Psoas muscle (tissue), 8 donors: ENCODE measurements around the gene S1PR3. TPM values are rescaled to one million over a fixed set of nuclear protein-coding genes. Genes with fewer than 3 reads are reported as not detected.
A peak's percentile ranks its signal among the peaks of the same experiment; 100 is the strongest.

Experiments
- ATAC-seq, 4 donors: fragments of 200-7000 bp; cut with Tn5 transposase; one replicate each; pipeline ENCODE4 v1.9.1; 2020; ENCODE audit warnings: moderate library complexity in 3 of 4, mild to moderate bottlenecking in 2 of 4
- DNase-seq, 2 donors: peaks; one replicate each; pipeline ENCODE4 v3.0.0-alpha.2; 2020
- H3K27ac ChIP-seq: fragments of 200-600 bp; one replicate; pipeline ENCODE4 v1.8.0; 2022
- H3K27me3 ChIP-seq, 3 donors: fragments of 200-600 bp in 1 of 3; one replicate each; pipeline versions ENCODE4 v1.6.1 to v1.8.0; 2013 to 2022; ENCODE audit warnings: low read length in 2 of 3, mild to moderate bottlenecking in 2 of 3, moderate library complexity in 1 of 3; ENCODE audit not compliant: insufficient read depth in 3 of 3
- H3K36me3 ChIP-seq, 2 donors: fragments of 200-600 bp in 1 of 2; one replicate each; pipeline versions ENCODE4 v1.6.1 to v1.8.0; 2013 to 2022; ENCODE audit warnings: low read depth in 1 of 2, mild to moderate bottlenecking in 1 of 2, moderate library complexity in 1 of 2; ENCODE audit not compliant: insufficient read depth in 1 of 2
- H3K4me1 ChIP-seq: fragments of 200-600 bp; one replicate; pipeline ENCODE4 v1.8.0; 2022
- H3K4me3 ChIP-seq: fragments of 200-600 bp; one replicate; pipeline ENCODE4 v1.8.0; 2022; ENCODE audit warnings: mild to moderate bottlenecking
- H3K9me3 ChIP-seq: fragments of 200-600 bp; one replicate; pipeline ENCODE4 v1.8.0; 2022
- CTCF ChIP-seq: fragments of 200-600 bp; IDR thresholded peaks from one replicate; pipeline ENCODE4 v1.8.0; 2022; ENCODE audit warnings: antibody characterized with exemption
- WGBS, 3 donors: extraction: QIAGEN DNeasy Blood & Tissue Kit; methylation state at CpG; one replicate each; pipeline versions ENCODE4 v1.1.6 to v1.1.7; 2013; 5-methylcytosine and 5-hydroxymethylcytosine counted together
- intact Hi-C, 2 donors: fragments of 100-400 bp; cut with DNase I; formaldehyde crosslinking; loops; one replicate each; pipeline versions ENCODE4 v1.11.0 to v1.14.2; 2022
- polyA plus RNA-seq, 3 donors: library from polyadenylated mRNA; stranded (reverse); fragments of 200-250 nt; gene quantifications; one replicate each; pipeline ENCODE4 v1.2.3, GENCODE V29; 2013
- total RNA-seq, 4 donors: library from RNA; stranded (reverse); fragmentation: NEBNext Ultra II Directional in 2 of 4; extraction: Animal tissue kit (Norgen Biotek cat#: 25700) in 2 of 4; gene quantifications; one replicate each; pipeline versions ENCODE4 v1.2.1 to v1.2.4, GENCODE V29; 2021 to 2023
- donor health status: healthy with polysubstance abuse.
- donor health status: DM: no; HTN: no; CAD: no; lungs with moderate emphysema.
- donor health status: Bipolar disorder and iron deficiency.
- donor health status: healthy.
- donor health status: DM: yes; HTN: yes; CAD: no.
- donor health status: DM: no; HTN: no; CAD: no.
- donor health status: DM: no; HTN: no; CAD: no.
- donor health status: DM: yes; HTN: yes; CAD: no.

The S1PR3 gene
- total and polyA plus RNA-seq, 7 donors: 2.3 to 5.2 (median 4.7) TPM

GRCh38 chr9:89036891-89037290 is 45.6 kb downstream of the S1PR3 start:
- Histone ChIP-seq H3K4me1 (no peaks in the 10 kb centered on the region), H3K36me3 (no peaks in the 10 kb centered on the region), H3K9me3 (no peaks in the 10 kb centered on the region), H3K27me3 (no peaks in the 10 kb centered on the region), H3K27ac (no peak overlapping the region), H3K4me3 (no peak overlapping the region)
- no peak for DNase-seq
- intact Hi-C loops: no loop called here
- no peak for TF ChIP-seq CTCF
- no peak for ATAC-seq
- WGBS, 3 donors: 75 to 86% (median 82%) methylated on average over 3 of the region's 3 CpGs

- 62 to 73% (median 70%) methylated on average over 4 of the region's 4 CpGs for WGBS, 3 donors
- no peak for ATAC-seq
- TF ChIP-seq CTCF: no peak
- DNase-seq: no peak
- Histone ChIP-seq H3K36me3 (no peaks in the 10 kb centered on the region), H3K9me3 (no peaks in the 10 kb centered on the region), H3K27me3 (no peaks in the 10 kb centered on the region), H3K4me3 (no peak overlapping the region), H3K4me1 (no peaks in the 10 kb centered on the region), H3K27ac (no peak overlapping the region)
- intact Hi-C loops: no loop called here
These were observed 46.1 kb downstream of the S1PR3 start for GRCh38 chr9:89037346-89037745.

- no peak for ATAC-seq
- Histone ChIP-seq H3K4me1 (no peaks in the 10 kb centered on the region), H3K36me3 (no peaks in the 10 kb centered on the region), H3K27me3 (no peaks in the 10 kb centered on the region), H3K27ac (no peak overlapping the region), H3K9me3 (no peaks in the 10 kb centered on the region), H3K4me3 (no peak overlapping the region)
- 83 to 88% (median 84%) methylated on average over 9 of the region's 9 CpGs for WGBS, 3 donors
- TF ChIP-seq CTCF: no peak
- DNase-seq: no peak
- intact Hi-C loops: no loop called here
These were observed 46.6 kb downstream of the S1PR3 start for GRCh38 chr9:89037891-89038290.

GRCh38 chr9:89038382-89039103 is 47.3 kb downstream of the S1PR3 start:
- no peak for DNase-seq
- TF ChIP-seq CTCF: no peak
- intact Hi-C loops: no loop called here

GRCh38 chr9:89039104-89039465 is 47.8 kb downstream of the S1PR3 start:
- no peak for TF ChIP-seq CTCF
- no peaks in the 10 kb centered on the region for H3K4me1 ChIP-seq
- H3K36me3 ChIP-seq: no peaks in the 10 kb centered on the region
- DNase-seq (no peak), ATAC-seq (no peak)
- no peak overlapping the region for H3K4me3 ChIP-seq
- intact Hi-C loops: no loop called here
- no peaks in the 10 kb centered on the region for H3K27me3 ChIP-seq
- no peak overlapping the region for H3K27ac ChIP-seq
- WGBS, 3 donors: 68 to 84% (median 80%) methylated on average over 4 of the region's 4 CpGs
- no peaks in the 10 kb centered on the region for H3K9me3 ChIP-seq

More at GRCh38 chr9:89038382-89039103, 47.3 kb downstream of the S1PR3 start:
- H3K36me3 ChIP-seq: no peaks in the 10 kb centered on the region
- H3K4me1 ChIP-seq: no peaks in the 10 kb centered on the region
- WGBS, 3 donors: 35 to 52% (median 39%) methylated on average over 5 of the region's 5 CpGs
- no peak overlapping the region for H3K27ac ChIP-seq
- H3K4me3 ChIP-seq: no peak overlapping the region
- no peaks in the 10 kb centered on the region for H3K9me3 ChIP-seq
- ATAC-seq: peak; percentile 32 to 68 (median 53)
- no peaks in the 10 kb centered on the region for H3K27me3 ChIP-seq
